Neural crest cell (in vitro differentiated cells): ENCODE measurements around the gene PRKAR1B. TPM values are rescaled to one million over a fixed set of nuclear protein-coding genes. Genes with fewer than 3 reads are reported as not detected.

Experiments
- DNase-seq: peaks from one replicate; pipeline ENCODE4 v3.0.0; 2021; ENCODE audit warnings: low read depth, mixed read lengths, low spot score
- H3K27ac Mint-ChIP-seq: one replicate; pipeline ENCODE4 v1.8.0; 2021; ENCODE audit warnings: mild to moderate bottlenecking, mixed read lengths; ENCODE audit not compliant: unreplicated experiment
- H3K27me3 Mint-ChIP-seq: 2 replicates; pipeline ENCODE4 v1.8.0; 2021; ENCODE audit warnings: low read depth, mild to moderate bottlenecking, mixed read lengths
- H3K36me3 Mint-ChIP-seq: 2 replicates; pipeline ENCODE4 v1.8.0; 2021; ENCODE audit warnings: low read depth, mild to moderate bottlenecking, mixed read lengths
- H3K4me1 Mint-ChIP-seq: 2 replicates; pipeline ENCODE4 v1.8.0; 2021; ENCODE audit warnings: mixed read lengths
- H3K4me3 Mint-ChIP-seq: one replicate; pipeline ENCODE4 v1.8.0; 2021; ENCODE audit warnings: mild to moderate bottlenecking, mixed read lengths
- H3K9me3 Mint-ChIP-seq: 2 replicates; pipeline ENCODE4 v1.8.0; 2021; ENCODE audit warnings: mixed read lengths
- CTCF ChIP-seq: fragments of 200-600 bp; sonication (generic); conservative IDR thresholded peaks from 2 replicates; pipeline ENCODE4 v1.5.0; 2021; ENCODE audit warnings: antibody characterized with exemption, mild to moderate bottlenecking
- total RNA-seq: library from RNA; stranded (reverse); gene quantifications from 2 replicates; pipeline ENCODE4 v1.2.1, GENCODE V29; 2021

Gene PRKAR1B
- total RNA-seq, 1 donor from 2014 or later: 9.5 TPM

- Mint-ChIP-seq H3K4me1 (peaks cover 7% of the 10 kb centered on the region), H3K4me3 (no peak overlapping the region)
Measured at GRCh38 chr7:713139-713457, 14.0 kb downstream of the PRKAR1B start.

GRCh38 chr7:712381-713138, 14.5 kb downstream of the PRKAR1B start:
- H3K9me3 Mint-ChIP-seq: no peaks in the 10 kb centered on the region
- no peak overlapping the region for H3K27ac Mint-ChIP-seq
- H3K27me3 Mint-ChIP-seq: no peaks in the 10 kb centered on the region
- H3K36me3 Mint-ChIP-seq: no peaks in the 10 kb centered on the region
- no peak for TF ChIP-seq CTCF
- DNase-seq: no peak
- H3K4me3 Mint-ChIP-seq: no peak overlapping the region
- H3K4me1 Mint-ChIP-seq: peaks cover 7% of the 10 kb centered on the region

More at GRCh38 chr7:713139-713457, 14.0 kb downstream of the PRKAR1B start:
- Mint-ChIP-seq H3K36me3 (no peaks in the 10 kb centered on the region), H3K27ac (no peak overlapping the region), H3K9me3 (no peaks in the 10 kb centered on the region), H3K27me3 (no peaks in the 10 kb centered on the region)
- TF ChIP-seq CTCF: no peak
- DNase-seq: no peak

- no peak overlapping the region for H3K27ac Mint-ChIP-seq
- TF ChIP-seq CTCF: no peak
- peaks cover 7% of the 10 kb centered on the region for H3K4me1 Mint-ChIP-seq
- no peak for DNase-seq
- H3K9me3 Mint-ChIP-seq: no peaks in the 10 kb centered on the region
- no peaks in the 10 kb centered on the region for H3K27me3 Mint-ChIP-seq
- no peaks in the 10 kb centered on the region for H3K36me3 Mint-ChIP-seq
- no peak overlapping the region for H3K4me3 Mint-ChIP-seq
Measured at GRCh38 chr7:711922-712380, 15.1 kb downstream of the PRKAR1B start.

- Mint-ChIP-seq H3K27me3 (no peaks in the 10 kb centered on the region), H3K9me3 (no peaks in the 10 kb centered on the region), H3K36me3 (no peaks in the 10 kb centered on the region), H3K4me3 (no peak overlapping the region), H3K4me1 (peaks cover 3% of the 10 kb centered on the region), H3K27ac (no peak overlapping the region)
- TF ChIP-seq CTCF: no peak
- no peak for DNase-seq
Measured at GRCh38 chr7:711093-711921, 15.8 kb downstream of the PRKAR1B start.

GRCh38 chr7:710161-710560, 16.9 kb downstream of the PRKAR1B start:
- Mint-ChIP-seq H3K27ac (no peak overlapping the region), H3K4me3 (no peak overlapping the region), H3K27me3 (no peaks in the 10 kb centered on the region), H3K9me3 (no peaks in the 10 kb centered on the region), H3K36me3 (no peaks in the 10 kb centered on the region), H3K4me1 (no peaks in the 10 kb centered on the region)
- no peak for DNase-seq
- no peak for TF ChIP-seq CTCF
